ENCODE data around the gene ATAD3A.

DNA sequence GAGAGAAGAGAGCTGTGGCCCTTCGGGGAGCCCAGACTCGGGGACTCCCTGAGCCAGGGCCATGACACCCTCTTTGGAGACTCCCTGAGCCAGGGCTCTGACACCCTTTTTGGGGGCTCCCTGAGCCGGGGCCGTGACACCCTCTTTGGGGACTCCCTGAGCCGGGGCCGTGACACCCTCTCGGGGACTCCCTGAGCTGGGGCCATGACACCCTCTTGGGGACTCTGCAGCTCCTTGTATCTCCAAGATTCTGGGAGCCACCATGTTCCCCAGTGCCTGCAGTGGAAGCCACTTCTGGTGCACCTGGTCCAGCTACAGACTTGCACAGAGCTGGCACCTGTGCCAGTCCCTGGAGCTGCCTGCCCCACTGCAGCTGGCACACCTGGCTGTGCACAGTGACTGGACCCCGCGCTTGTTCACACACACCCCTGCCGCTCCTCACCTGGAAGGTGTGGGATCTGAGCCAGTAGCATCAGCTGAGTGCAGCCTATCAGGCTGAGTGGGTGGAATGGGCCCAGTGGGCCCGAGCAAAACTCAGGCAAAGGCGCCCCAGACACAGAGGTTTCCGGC lies 66.5 kb downstream of the ATAD3A start:
- TF ChIP-seq, protein P1, sequence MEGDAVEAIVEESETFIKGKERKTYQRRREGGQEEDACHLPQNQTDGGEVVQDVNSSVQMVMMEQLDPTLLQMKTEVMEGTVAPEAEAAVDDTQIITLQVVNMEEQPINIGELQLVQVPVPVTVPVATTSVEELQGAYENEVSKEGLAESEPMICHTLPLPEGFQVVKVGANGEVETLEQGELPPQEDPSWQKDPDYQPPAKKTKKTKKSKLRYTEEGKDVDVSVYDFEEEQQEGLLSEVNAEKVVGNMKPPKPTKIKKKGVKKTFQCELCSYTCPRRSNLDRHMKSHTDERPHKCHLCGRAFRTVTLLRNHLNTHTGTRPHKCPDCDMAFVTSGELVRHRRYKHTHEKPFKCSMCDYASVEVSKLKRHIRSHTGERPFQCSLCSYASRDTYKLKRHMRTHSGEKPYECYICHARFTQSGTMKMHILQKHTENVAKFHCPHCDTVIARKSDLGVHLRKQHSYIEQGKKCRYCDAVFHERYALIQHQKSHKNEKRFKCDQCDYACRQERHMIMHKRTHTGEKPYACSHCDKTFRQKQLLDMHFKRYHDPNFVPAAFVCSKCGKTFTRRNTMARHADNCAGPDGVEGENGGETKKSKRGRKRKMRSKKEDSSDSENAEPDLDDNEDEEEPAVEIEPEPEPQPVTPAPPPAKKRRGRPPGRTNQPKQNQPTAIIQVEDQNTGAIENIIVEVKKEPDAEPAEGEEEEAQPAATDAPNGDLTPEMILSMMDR (IDR thresholded peaks at IDR 0.05 in 8 of 11, conservative IDR thresholded peaks at IDR 0.05 in 3 of 11) = no peak
- no peak for TF ChIP-seq POLR2A (IDR thresholded peaks at IDR 0.05)

Measured in spleen (tissue), 7 donors.